NCI-H1048 (cell line): ENCODE measurements around the gene CDH4.
"Not testable (repeated sequence)": the region's sequence is repeated elsewhere in the genome, so short reads cannot be mapped to it uniquely, and the experiment has no call there.

ENCODE experiments used
- DNase-seq: peaks from one replicate; lab custom pipeline; 2025; lab: John Stamatoyannopoulos, UW

Gene CDH4

GRCh38 chr20:61848851-61849250, 596.8 kb downstream of the CDH4 start:
- DNase-seq = no peak

- DNase-seq = no peak
Observed at GRCh38 chr20:61849376-61849775, 597.3 kb downstream of the CDH4 start.

GRCh38 chr20:61849822-61850221, 597.8 kb downstream of the CDH4 start:
- DNase-seq = no peak

- no peak for DNase-seq
Observed at GRCh38 chr20:61850457-61850856, 598.4 kb downstream of the CDH4 start.

- no peak for DNase-seq
Observed at GRCh38 chr20:61850926-61851900, 599.2 kb downstream of the CDH4 start.

GRCh38 chr20:61852268-61853072, 600.4 kb downstream of the CDH4 start:
- no peak for DNase-seq

- no peak for DNase-seq
Observed at GRCh38 chr20:61853073-61854005, 601.3 kb downstream of the CDH4 start.

GRCh38 chr20:61854538-61854937, 602.5 kb downstream of the CDH4 start:
- DNase-seq = not testable (repeated sequence)

- DNase-seq = no peak
Observed at GRCh38 chr20:61855286-61855685, 603.2 kb downstream of the CDH4 start.

GRCh38 chr20:61856626-61857413, 604.8 kb downstream of the CDH4 start:
- no peak for DNase-seq

GRCh38 chr20:61857414-61857775, 605.3 kb downstream of the CDH4 start:
- DNase-seq = no peak

GRCh38 chr20:61857884-61858283, 605.8 kb downstream of the CDH4 start:
- DNase-seq = no peak

- DNase-seq = no peak
Observed at GRCh38 chr20:61859767-61860166, 607.7 kb downstream of the CDH4 start.

- DNase-seq = no peak
Observed at GRCh38 chr20:61860260-61860987, 608.4 kb downstream of the CDH4 start.

- no peak for DNase-seq
Observed at GRCh38 chr20:61861054-61861841, 609.2 kb downstream of the CDH4 start.

GRCh38 chr20:61861858-61862257, 609.8 kb downstream of the CDH4 start:
- no peak for DNase-seq

GRCh38 chr20:61862881-61863280, 610.8 kb downstream of the CDH4 start:
- DNase-seq = no peak

- DNase-seq = no peak
Observed at GRCh38 chr20:61864481-61864880, 612.4 kb downstream of the CDH4 start.

GRCh38 chr20:61865353-61865752, 613.3 kb downstream of the CDH4 start:
- DNase-seq = no peak

GRCh38 chr20:61866165-61866564, 614.1 kb downstream of the CDH4 start:
- no peak for DNase-seq
